PFSK-1 (cell line): ENCODE results near the gene SGCA.

Experiments
- FOXP2 ChIP-seq: optimal IDR thresholded peaks from 2 replicates; pipeline ENCODE3; 2011; ENCODE audit warnings: borderline replicate concordance, control low read depth, inconsistent platforms; ENCODE audit not compliant: insufficient read depth; ENCODE audit errors: extremely low read length, extremely low read depth
- POLR2AphosphoS5 ChIP-seq: IDR thresholded peaks from 2 replicates; pipeline ENCODE4 v1.6.1; 2012; ENCODE audit warnings: low read depth, mild to moderate bottlenecking, control low read depth, low read length, moderate library complexity
- REST ChIP-seq, 2 experiments: IDR thresholded peaks; 2 replicates each; pipeline versions ENCODE4 v1.6.1 to v1.8.0; 2011 to 2012; ENCODE audit warnings: low read depth in 2 of 2, low read length in 2 of 2, control low read depth in 1 of 2, inconsistent platforms in 1 of 2, mild to moderate bottlenecking in 1 of 2, moderate library complexity in 1 of 2; ENCODE audit not compliant: insufficient read depth in 1 of 2
- SIN3A ChIP-seq: IDR thresholded peaks from 2 replicates; pipeline ENCODE4 v1.6.1; 2012; ENCODE audit warnings: mild to moderate bottlenecking, low read length, moderate library complexity, borderline replicate concordance; ENCODE audit not compliant: insufficient read depth
- TAF1 ChIP-seq: IDR thresholded peaks from 2 replicates; pipeline ENCODE4 v1.6.1; 2012; ENCODE audit warnings: low read length, control low read depth, borderline replicate concordance; ENCODE audit not compliant: insufficient read depth

The SGCA gene

DNA sequence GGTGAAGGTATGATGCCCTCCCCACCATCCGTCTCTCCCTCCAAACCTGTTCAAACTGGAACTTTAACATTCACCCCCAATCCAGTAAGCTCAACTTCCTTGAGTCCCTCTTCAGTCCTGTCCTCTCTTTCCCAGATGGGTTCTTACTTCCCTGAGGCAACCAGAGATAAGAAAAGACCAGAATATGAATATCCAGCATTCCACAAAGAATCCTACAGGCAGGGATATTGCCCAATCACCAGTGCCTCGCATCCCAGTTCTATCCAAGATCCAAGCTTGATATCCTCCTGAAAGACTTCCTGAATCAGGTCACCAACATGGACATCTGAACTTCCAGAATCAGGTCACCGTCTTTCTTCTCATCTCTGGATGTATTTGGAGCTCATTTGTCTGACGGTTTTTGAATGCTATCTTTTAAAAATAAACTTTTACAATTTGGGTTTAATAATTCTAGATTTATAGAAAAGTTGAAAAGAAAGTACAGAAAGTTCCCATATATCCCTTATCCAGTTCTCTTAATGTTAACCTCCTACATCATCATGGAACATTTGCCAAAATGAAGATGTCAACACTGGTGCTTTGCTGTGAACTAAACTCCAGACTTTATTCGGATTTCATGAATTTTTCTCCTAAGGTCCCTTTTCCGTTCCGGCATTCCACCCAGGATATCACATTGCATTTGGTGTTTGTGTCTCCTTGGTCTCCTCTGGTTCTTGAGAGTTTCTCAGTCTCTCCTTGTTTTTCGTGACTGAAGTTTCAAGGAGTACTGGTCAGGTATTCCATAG lies 49.4 kb downstream of the SGCA start:
- TF ChIP-seq REST (IDR thresholded peaks at IDR 0.05; ENCODE audit: insufficient read depth in 1 of 2, low read depth in 2 of 2, low read length in 2 of 2) (no peak), FOXP2 (no peak), SIN3A (no peak), POLR2AphosphoS5 (no peak), TAF1 (no peak)

DNA sequence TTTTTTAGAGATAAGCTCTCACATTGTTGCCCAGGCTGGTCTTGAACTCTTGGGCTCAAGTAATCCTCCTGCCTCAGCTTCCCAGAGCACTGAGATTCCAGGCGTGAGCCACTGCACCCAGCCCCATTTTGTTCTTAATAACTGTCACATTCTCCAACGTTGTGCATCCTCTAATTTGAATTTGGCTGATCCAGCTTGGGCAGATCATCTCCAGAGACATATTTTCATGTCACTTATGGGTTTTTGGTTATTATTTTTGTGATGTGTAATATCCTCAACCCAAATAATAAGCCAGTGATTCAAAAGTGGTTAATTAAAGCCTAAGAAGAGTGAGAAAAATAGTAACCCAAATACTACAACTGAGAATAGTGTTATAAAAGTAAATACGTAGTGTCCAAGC lies 51.8 kb downstream of the SGCA start:
- TF ChIP-seq REST (IDR thresholded peaks at IDR 0.05; ENCODE audit: insufficient read depth in 1 of 2, low read depth in 2 of 2, low read length in 2 of 2) (no peak), SIN3A (no peak)

- no peak for TF ChIP-seq POLR2AphosphoS5
- no peak for TF ChIP-seq SIN3A
- no peak for TF ChIP-seq TAF1
- TF ChIP-seq REST (IDR thresholded peaks at IDR 0.05; ENCODE audit: insufficient read depth in 1 of 2, low read depth in 2 of 2, low read length in 2 of 2): no peak
- TF ChIP-seq FOXP2: no peak
Measured at GRCh38 chr17:50218071-50218759, 52.4 kb downstream of the SGCA start.

DNA sequence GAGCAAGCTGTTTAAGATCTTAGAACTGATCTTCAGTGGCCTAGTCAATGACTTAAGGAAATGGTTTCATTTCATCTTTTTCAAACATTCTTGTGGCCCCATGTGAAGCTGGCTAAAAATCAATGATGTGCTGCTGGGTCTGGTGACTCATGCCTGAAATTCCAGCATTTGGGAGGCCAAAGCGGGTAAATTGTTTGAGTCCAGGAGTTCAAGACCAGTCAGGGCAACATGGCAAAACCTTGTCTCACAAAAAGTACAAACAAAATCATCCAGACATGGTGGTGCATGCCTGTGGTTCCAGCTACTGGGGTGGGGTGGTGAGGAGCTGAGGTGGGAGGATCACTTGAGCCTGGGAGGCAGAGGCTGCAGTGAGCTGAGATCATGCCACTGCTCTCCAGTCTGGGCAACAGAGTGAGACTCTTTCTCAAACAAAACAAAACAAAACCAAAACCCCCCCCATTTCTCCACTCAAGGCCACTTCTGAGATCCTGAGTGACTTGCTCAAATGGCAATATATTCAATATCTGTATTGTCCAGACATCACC lies 53.0 kb downstream of the SGCA start:
- TF ChIP-seq SIN3A: no peak
- TF ChIP-seq TAF1: no peak
- no peak for TF ChIP-seq POLR2AphosphoS5
- no peak for TF ChIP-seq REST (IDR thresholded peaks at IDR 0.05; ENCODE audit: insufficient read depth in 1 of 2, low read depth in 2 of 2, low read length in 2 of 2)
- TF ChIP-seq FOXP2: no peak
